Bronchial epithelial cell (primary cell): ENCODE data around the gene TK2. TPM values are rescaled to one million over a fixed set of nuclear protein-coding genes. Genes with fewer than 3 reads are reported as not detected.

Experiments
- DNase-seq: peaks from one replicate; pipeline ENCODE4 v3.0.0-alpha.2; 2010; ENCODE audit warnings: low read depth
- FAIRE-seq: peaks from 2 replicates; lab custom pipeline; 2011; peaks lifted over from hg19 to GRCh38; lab: Jason Lieb, UNC
- H3K27me3 ChIP-seq: 2 replicates; pipeline ENCODE4 v1.5.1; 2011; ENCODE audit warnings: low read length; ENCODE audit not compliant: control insufficient read depth, insufficient read depth
- H3K36me3 ChIP-seq: 2 replicates; pipeline ENCODE4 v1.5.1; 2011; ENCODE audit warnings: low read length; ENCODE audit not compliant: control insufficient read depth, insufficient read depth
- H3K4me3 ChIP-seq: 2 replicates; pipeline ENCODE4 v1.5.1; 2011; ENCODE audit warnings: mild to moderate bottlenecking, low read depth, low read length, control low read depth
- total RNA-seq: library from RNA; depleted of rRNA; stranded (reverse); fragments of >200 nt; gene quantifications from 2 replicates; pipeline ENCODE4 v1.2.1, GENCODE V29; 2014
- TF ChIP-seq, protein P1 (sequence below): IDR thresholded peaks from 2 replicates; pipeline ENCODE4 v1.5.1; 2011; ENCODE audit warnings: mild to moderate bottlenecking, moderate library complexity, low read length, control low read depth, inconsistent platforms; ENCODE audit not compliant: insufficient read depth, severe bottlenecking

TK2 gene
- total RNA-seq, 1 donor from 2014 or later, result 8.7 TPM

DNA sequence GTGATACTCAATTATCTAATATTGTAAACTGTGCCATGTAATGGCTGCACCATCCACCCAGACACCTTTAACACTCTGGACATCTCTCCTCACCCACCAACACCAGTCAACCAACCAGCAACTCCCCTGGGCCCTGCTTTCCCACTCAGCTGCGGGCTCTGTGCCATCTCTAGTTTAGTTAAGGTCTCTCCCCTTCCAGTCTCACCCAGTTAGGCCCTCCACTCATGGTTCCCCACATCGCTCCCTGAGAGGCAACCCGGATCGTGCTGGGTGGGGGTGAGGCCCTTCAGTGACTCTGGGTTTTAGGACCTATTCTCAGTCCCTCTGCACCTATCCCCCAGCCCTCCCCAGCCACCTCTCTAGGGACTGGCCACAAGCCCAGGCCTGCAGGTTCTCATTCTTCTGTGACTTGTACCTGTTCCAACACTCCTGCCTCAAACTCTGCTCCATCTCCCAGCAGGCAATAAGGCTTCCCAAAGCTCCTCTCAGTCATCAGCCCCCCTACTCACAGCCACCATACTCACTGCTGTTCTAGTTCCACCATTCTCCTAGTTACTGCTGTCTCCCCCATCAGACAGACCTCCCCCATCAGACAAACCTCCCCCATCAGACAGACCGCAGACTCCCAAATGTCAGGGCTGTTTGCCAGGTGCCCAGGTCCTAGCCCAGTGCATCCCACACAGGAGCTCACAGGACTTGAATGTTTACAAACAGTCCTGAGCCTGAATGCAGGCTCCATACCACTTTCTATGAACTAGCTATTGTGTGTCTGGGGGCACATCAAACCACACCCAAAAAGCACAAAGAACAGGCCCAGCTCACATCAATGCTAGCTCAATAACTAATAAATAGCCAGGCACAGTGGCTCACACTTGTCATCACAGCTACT, 2.6 kb downstream of the TK2 start:
- TF ChIP-seq, protein P1, sequence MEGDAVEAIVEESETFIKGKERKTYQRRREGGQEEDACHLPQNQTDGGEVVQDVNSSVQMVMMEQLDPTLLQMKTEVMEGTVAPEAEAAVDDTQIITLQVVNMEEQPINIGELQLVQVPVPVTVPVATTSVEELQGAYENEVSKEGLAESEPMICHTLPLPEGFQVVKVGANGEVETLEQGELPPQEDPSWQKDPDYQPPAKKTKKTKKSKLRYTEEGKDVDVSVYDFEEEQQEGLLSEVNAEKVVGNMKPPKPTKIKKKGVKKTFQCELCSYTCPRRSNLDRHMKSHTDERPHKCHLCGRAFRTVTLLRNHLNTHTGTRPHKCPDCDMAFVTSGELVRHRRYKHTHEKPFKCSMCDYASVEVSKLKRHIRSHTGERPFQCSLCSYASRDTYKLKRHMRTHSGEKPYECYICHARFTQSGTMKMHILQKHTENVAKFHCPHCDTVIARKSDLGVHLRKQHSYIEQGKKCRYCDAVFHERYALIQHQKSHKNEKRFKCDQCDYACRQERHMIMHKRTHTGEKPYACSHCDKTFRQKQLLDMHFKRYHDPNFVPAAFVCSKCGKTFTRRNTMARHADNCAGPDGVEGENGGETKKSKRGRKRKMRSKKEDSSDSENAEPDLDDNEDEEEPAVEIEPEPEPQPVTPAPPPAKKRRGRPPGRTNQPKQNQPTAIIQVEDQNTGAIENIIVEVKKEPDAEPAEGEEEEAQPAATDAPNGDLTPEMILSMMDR, result no peak
- DNase-seq, result no peak
- FAIRE-seq, result peak; percentile 70
- no peak overlapping the region for H3K4me3 ChIP-seq
- no peaks in the 10 kb centered on the region for H3K36me3 ChIP-seq
- H3K27me3 ChIP-seq, result no peaks in the 10 kb centered on the region

DNA sequence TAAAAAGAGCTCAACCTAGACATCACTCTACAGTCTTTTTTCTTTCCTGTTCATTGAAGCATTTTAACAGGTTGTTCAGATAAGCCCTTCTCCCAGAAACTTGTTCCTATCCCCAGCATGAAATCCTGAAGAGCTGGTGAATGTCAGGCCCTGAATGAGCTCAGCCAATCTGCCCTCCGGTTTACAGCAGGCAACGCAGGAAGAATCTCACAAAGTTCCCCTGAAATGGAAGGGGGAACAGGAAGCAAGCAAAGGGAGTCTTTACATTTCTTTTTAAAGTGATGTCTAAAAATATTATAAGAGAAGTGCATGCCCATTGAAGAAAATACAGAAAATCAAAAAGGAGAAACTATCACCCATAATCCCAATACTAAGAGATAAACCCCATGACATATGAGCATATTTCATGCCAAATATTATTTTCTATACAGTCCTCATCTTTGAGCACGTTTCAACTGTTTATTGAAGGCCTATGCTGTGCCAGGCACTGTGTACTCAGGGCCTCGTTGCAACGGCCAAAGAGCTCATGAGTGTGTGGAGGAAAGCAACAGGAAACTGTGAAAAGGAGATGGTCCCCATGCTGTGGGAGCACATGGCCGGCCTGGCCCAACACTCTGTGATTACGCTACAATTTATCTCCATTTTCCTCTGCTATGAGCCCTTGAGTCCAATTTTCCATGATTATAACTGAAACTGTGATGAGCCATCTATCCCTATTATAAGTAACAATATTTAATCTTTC, 5.7 kb downstream of the TK2 start:
- no peaks in the 10 kb centered on the region for H3K27me3 ChIP-seq
- DNase-seq, result no peak
- no peak for FAIRE-seq
- H3K4me3 ChIP-seq, result no peak overlapping the region
- TF ChIP-seq, protein P1, result no peak
- peaks cover 2% of the 10 kb centered on the region for H3K36me3 ChIP-seq

GRCh38 chr16:66543541-66543940, 6.4 kb downstream of the TK2 start:
- no peak overlapping the region for H3K4me3 ChIP-seq
- FAIRE-seq (no peak), DNase-seq (no peak)
- H3K36me3 ChIP-seq, result peaks cover 2% of the 10 kb centered on the region
- no peaks in the 10 kb centered on the region for H3K27me3 ChIP-seq
- TF ChIP-seq, protein P1, result no peak

DNA sequence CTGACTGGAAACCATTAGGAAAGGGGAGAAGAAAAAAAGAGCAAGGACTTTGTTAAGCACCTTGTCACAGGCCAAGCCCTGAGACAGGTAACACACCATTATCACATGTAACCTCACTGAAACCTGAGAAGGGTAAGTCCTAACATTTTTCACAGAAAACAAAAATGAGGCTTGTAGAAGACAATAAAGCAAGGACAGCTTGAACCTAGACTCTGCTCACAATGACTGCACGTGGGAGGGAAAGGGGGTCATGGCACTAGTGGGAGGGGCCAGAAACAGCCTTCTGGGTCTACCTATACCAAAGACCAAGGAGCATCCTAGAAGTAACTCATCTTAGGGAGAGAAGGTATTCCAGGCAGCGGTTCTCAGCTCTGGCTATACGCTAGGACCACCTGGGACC, 7.5 kb downstream of the TK2 start:
- TF ChIP-seq, protein P1, result no peak
- no peak for FAIRE-seq
- Histone ChIP-seq H3K4me3 (no peak overlapping the region), H3K27me3 (no peaks in the 10 kb centered on the region), H3K36me3 (peaks cover 2% of the 10 kb centered on the region)
- DNase-seq, result no peak

DNA sequence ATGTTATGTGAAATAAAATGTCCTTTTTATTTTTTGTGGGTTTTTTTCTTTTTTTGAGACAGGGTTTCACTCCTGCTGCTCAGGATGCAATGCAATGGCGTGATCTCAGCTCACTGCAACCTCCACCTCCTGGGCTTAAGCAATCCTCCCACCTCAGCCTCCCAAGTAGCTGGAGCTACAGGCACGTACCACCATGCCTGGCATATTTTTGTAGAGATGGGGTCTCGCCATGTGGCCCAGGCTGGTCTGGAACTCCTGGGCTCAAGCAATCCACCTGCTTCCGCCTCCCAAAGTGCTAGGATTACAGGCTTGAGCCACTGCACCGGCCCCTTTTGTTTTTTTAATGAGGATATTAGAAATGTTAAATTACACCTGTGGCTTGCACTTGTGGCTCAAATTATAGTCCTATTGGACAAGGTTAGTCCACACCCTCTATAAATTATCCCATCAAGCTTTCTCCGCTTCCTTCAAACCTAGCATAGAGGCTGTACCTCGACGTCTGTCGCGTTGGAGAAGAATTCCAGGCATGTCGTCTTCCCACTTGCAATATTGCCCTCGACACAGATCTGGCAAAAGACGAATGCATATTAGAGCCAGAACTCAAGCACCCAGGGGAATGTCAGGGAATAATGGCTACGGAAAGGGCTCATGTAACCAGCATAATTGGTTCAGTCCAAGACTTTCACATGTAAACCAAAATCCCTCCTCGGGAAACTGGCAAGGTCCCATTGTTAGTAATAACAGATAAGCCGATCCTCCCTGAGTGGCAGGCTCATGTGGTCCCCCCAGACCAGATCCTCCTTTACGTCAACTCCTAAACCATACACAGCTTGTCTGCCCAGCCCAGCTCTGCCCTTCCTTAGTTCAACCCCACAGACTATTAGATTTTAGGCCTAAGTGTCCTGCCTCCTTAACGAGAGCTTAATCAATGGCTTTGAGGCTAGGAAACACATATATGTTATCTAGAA, 8.2 kb downstream of the TK2 start:
- Histone ChIP-seq H3K27me3 (no peaks in the 10 kb centered on the region), H3K4me3 (no peak overlapping the region), H3K36me3 (peaks cover 2% of the 10 kb centered on the region)
- FAIRE-seq, result no peak
- DNase-seq, result no peak
- TF ChIP-seq, protein P1, result no peak
